ENCODE data around the gene TAF11L11.
"Not testable (repeated sequence)": the region's sequence is repeated elsewhere in the genome, so short reads cannot be mapped to it uniquely, and the experiment has no call there.

TAF11L11 gene

GRCh38 chr5:17603880-17604279, at the start of gene TAF11L11:
Gene TAF11L11, plus strand, starts transcription at chr5:17604183.
- DNase-seq (ENCODE audit: low read depth), result not testable (repeated sequence)

GRCh38 chr5:17585658-17586057, 18.3 kb upstream of the TAF11L11 start, which contains the start of gene TAF11L7:
Gene TAF11L7, minus strand, starts transcription at chr5:17585758.
- not testable (repeated sequence) for DNase-seq (ENCODE audit: low read depth)

GRCh38 chr5:17590860-17591259, 13.1 kb upstream of the TAF11L11 start, which contains the start of gene TAF11L8:
Gene TAF11L8, minus strand, starts transcription at chr5:17590960.
- not testable (repeated sequence) for DNase-seq (ENCODE audit: low read depth)

- DNase-seq (ENCODE audit: low read depth), result not testable (repeated sequence)
Observed at GRCh38 chr5:17594255-17594654, 9.7 kb upstream of the TAF11L11 start, which contains the start of gene TAF11L9. Gene TAF11L9, minus strand, starts transcription at chr5:17594394.

- DNase-seq (ENCODE audit: low read depth), result not testable (repeated sequence)
Observed at GRCh38 chr5:17597728-17598127, 6.3 kb upstream of the TAF11L11 start, which contains the start of gene TAF11L10. Gene TAF11L10, minus strand, starts transcription at chr5:17597828.

- no peak for DNase-seq (ENCODE audit: low read depth)
Observed at GRCh38 chr5:17604951-17605350, 968 bp downstream of the TAF11L11 start.

GRCh38 chr5:17607461-17607860, 3.5 kb downstream of the TAF11L11 start:
- not testable (repeated sequence) for DNase-seq (ENCODE audit: low read depth)

- not testable (repeated sequence) for DNase-seq (ENCODE audit: low read depth)
Observed at GRCh38 chr5:17610092-17610491, 6.1 kb downstream of the TAF11L11 start, which contains the start of gene TAF11L12. Gene TAF11L12, plus strand, starts transcription at chr5:17610392.

- DNase-seq (ENCODE audit: low read depth), result no peak
Observed at GRCh38 chr5:17614872-17615605, 11.1 kb downstream of the TAF11L11 start.

- no peak for DNase-seq (ENCODE audit: low read depth)
Observed at GRCh38 chr5:17619354-17619753, 15.4 kb downstream of the TAF11L11 start.

- no peak for DNase-seq (ENCODE audit: low read depth)
Observed at GRCh38 chr5:17620627-17621026, 16.6 kb downstream of the TAF11L11 start.

- DNase-seq (ENCODE audit: low read depth), result no peak
Observed at GRCh38 chr5:17625686-17626085, 21.7 kb downstream of the TAF11L11 start.

GRCh38 chr5:17631788-17632187, 27.8 kb downstream of the TAF11L11 start, which contains the start of gene TAF11L13:
Gene TAF11L13, plus strand, starts transcription at chr5:17632088.
- DNase-seq (ENCODE audit: low read depth), result not testable (repeated sequence)

GRCh38 chr5:17634160-17634559, 30.2 kb downstream of the TAF11L11 start, which contains the start of gene TAF11L14:
Gene TAF11L14, plus strand, starts transcription at chr5:17634460.
- DNase-seq (ENCODE audit: low read depth), result no peak

GRCh38 chr5:17649232-17649631, 45.2 kb downstream of the TAF11L11 start:
- not testable (repeated sequence) for DNase-seq (ENCODE audit: low read depth)

GRCh38 chr5:17655201-17655759, 51.3 kb downstream of the TAF11L11 start:
- DNase-seq (ENCODE audit: low read depth), result not testable (repeated sequence)

Data from GM04503 (cell line).